ENCODE results near the gene SLC25A28. TPM values are rescaled to one million over a fixed set of nuclear protein-coding genes. Genes with fewer than 3 reads are reported as not detected.

SLC25A28 gene
- total RNA-seq, 1 experiment from 2014 or later: 22.2 TPM

- H3K4me3 Mint-ChIP-seq: no peak overlapping the region
- Histone ChIP-seq H3K4me2 (ENCODE audit: insufficient read depth, insufficient read length, low read length) (no peak overlapping the region), H2BK120ac (ENCODE audit: low read depth, low read length, poor library complexity, severe bottlenecking) (no peak overlapping the region)
Measured at GRCh38 chr10:99565166-99565565, 55.1 kb downstream of the SLC25A28 start.

More at GRCh38 chr10:99565166-99565565, 55.1 kb downstream of the SLC25A28 start:
- H3K27me3 Mint-ChIP-seq (ENCODE audit: low read depth): peaks cover 6% of the 10 kb centered on the region
- no peak overlapping the region for H4K8ac ChIP-seq (replicated peaks; ENCODE audit: insufficient read length, low read depth, low read length)
- no peak overlapping the region for H3K18ac ChIP-seq (ENCODE audit: insufficient read length, low read depth, low read length)
- H2AK5ac ChIP-seq (ENCODE audit: insufficient read length, low read length): no peak overlapping the region
- TF ChIP-seq, protein P1, sequence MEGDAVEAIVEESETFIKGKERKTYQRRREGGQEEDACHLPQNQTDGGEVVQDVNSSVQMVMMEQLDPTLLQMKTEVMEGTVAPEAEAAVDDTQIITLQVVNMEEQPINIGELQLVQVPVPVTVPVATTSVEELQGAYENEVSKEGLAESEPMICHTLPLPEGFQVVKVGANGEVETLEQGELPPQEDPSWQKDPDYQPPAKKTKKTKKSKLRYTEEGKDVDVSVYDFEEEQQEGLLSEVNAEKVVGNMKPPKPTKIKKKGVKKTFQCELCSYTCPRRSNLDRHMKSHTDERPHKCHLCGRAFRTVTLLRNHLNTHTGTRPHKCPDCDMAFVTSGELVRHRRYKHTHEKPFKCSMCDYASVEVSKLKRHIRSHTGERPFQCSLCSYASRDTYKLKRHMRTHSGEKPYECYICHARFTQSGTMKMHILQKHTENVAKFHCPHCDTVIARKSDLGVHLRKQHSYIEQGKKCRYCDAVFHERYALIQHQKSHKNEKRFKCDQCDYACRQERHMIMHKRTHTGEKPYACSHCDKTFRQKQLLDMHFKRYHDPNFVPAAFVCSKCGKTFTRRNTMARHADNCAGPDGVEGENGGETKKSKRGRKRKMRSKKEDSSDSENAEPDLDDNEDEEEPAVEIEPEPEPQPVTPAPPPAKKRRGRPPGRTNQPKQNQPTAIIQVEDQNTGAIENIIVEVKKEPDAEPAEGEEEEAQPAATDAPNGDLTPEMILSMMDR (conservative IDR thresholded peaks at IDR 0.05): no peak
- H3K79me2 ChIP-seq (ENCODE audit: insufficient read depth, low read length): no peaks in the 10 kb centered on the region
- H3K9ac ChIP-seq (ENCODE audit: extremely low read depth, insufficient read length, low read length): no peak overlapping the region
- peaks cover 12 to 13% of the 10 kb centered on the region in 2 experiments for H3K4me1 Mint-ChIP-seq
- H4K91ac ChIP-seq (ENCODE audit: insufficient read length, low read depth, low read length): no peak overlapping the region
- no peak overlapping the region for H2BK12ac ChIP-seq (ENCODE audit: insufficient read length, low read depth, low read length)
- no peak overlapping the region for H4K5ac ChIP-seq (ENCODE audit: insufficient read length, low read depth, low read length)
- no peak overlapping the region for H2BK5ac ChIP-seq (ENCODE audit: insufficient read length, low read length)
- no peak overlapping the region for H3K56ac ChIP-seq (ENCODE audit: insufficient read length, low read depth, low read length)
- no peaks in the 10 kb centered on the region for H3K27me3 ChIP-seq (ENCODE audit: insufficient read depth, low read length)
- no peak overlapping the region for H3K27ac ChIP-seq (ENCODE audit: insufficient read length, low read depth, low read length)
- no peak overlapping the region for H2BK20ac ChIP-seq (ENCODE audit: low read depth, low read length, poor library complexity, severe bottlenecking)
- H3K4me1 ChIP-seq (ENCODE audit: insufficient read depth, low read length): no peaks in the 10 kb centered on the region; the same call in 1 of the 2 replicates
- H3K9me3 ChIP-seq (ENCODE audit: control insufficient read depth, low read depth, low read length): no peaks in the 10 kb centered on the region
- H2AFZ ChIP-seq (ENCODE audit: low read length): no peak overlapping the region
- no peaks in the 10 kb centered on the region for H4K20me1 ChIP-seq (ENCODE audit: control insufficient read depth, insufficient read depth, insufficient read length)
- no peak overlapping the region for H3K14ac ChIP-seq (ENCODE audit: insufficient read depth, low read length)
- WGBS (ENCODE audit: extremely low coverage, insufficient read length, low lambda C conversion rate): no CpG with 5 or more reads among the region's 4 CpGs
- no peaks in the 10 kb centered on the region for H3K79me1 ChIP-seq (ENCODE audit: insufficient read depth, low read depth, low read length, poor library complexity, severe bottlenecking)
- no peak for DNase-seq
- no peaks in the 10 kb centered on the region for H3K9me3 Mint-ChIP-seq
- H3K4ac ChIP-seq (ENCODE audit: low read depth, low read length): no peak overlapping the region
- H3K27ac Mint-ChIP-seq: no peak overlapping the region
- no peak overlapping the region for H3K23ac ChIP-seq (ENCODE audit: insufficient read length, low read depth, low read length)
- no peak overlapping the region for H2BK15ac ChIP-seq (ENCODE audit: low read depth, low read length)
- H3K36me3 Mint-ChIP-seq (ENCODE audit: insufficient read depth in 1 of 3, low read depth in 3 of 3): no peaks in the 10 kb centered on the region
- no peaks in the 10 kb centered on the region for H3K23me2 ChIP-seq (ENCODE audit: insufficient read length, low read depth, low read length, poor library complexity, severe bottlenecking)
- H3T11ph ChIP-seq (ENCODE audit: low read length): no peak overlapping the region

Measured in H9 (cell line).